Stomach (tissue), 4 donors: Measurements from ENCODE around the gene NCK2.

Source experiments
- POLR2A ChIP-seq, 4 donors: fragments of 450-650 bp; IDR thresholded peaks; one replicate each; pipeline ENCODE4 v1.6.1; 2016; ENCODE audit warnings: antibody characterized with exemption in 4 of 4, control low read depth in 2 of 4, mild to moderate bottlenecking in 1 of 4, moderate library complexity in 1 of 4
- POLR2AphosphoS5 ChIP-seq, 3 donors: sonication (generic); formaldehyde crosslinking; IDR thresholded peaks; one replicate each; pipeline ENCODE4 v1.6.1; 2016; ENCODE audit warnings: antibody characterized with exemption in 3 of 3
- TF ChIP-seq, protein P1 (sequence below), 7 experiments: fragments of 450-650 bp in 4 of 7; fragments of 200-600 bp in 3 of 7; sonication (generic) in 3 of 7; IDR thresholded peaks; one replicate each; pipeline ENCODE4 v1.5.1; 2016 to 2019; ENCODE audit warnings: antibody characterized with exemption in 7 of 7, control low read depth in 2 of 7, mild to moderate bottlenecking in 1 of 7

DNA sequence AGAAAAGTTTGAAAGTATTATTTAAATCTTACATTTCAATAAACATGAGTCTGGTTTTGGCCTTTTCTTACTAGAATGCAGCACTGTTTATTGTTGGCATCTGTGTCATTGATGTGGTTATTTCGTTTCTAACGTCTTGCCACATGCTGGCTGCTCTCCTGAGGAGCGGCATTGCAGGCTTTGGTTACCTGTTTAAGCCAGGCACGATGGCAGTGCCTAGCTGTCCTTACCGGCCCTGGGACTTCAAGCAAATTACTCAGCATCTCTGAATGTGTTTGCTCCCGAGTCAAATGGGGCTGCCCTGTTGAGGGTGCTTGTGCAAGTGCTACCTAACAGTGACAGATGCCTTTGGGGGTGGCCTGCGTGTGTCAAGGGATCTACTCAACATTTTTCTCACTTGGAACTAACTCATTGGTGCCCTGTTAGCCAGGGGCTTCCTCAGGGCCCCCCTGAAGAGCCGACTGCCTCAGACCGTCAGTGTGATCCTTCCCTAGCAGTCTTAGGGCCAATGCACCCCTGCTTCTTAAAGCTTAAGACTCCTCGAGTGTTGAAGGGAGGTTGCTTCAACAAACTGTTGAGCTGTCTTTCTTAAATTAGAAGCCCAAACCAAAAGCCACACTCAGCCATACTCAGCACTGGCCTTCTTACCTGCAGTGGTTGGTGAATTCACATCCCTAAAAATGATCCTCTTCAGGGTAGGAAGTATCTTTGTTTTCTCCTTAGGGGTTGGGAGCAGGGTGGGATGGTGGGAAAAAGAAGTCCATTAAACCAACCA is 151.5 kb downstream of the NCK2 start:
- TF ChIP-seq, protein P1, sequence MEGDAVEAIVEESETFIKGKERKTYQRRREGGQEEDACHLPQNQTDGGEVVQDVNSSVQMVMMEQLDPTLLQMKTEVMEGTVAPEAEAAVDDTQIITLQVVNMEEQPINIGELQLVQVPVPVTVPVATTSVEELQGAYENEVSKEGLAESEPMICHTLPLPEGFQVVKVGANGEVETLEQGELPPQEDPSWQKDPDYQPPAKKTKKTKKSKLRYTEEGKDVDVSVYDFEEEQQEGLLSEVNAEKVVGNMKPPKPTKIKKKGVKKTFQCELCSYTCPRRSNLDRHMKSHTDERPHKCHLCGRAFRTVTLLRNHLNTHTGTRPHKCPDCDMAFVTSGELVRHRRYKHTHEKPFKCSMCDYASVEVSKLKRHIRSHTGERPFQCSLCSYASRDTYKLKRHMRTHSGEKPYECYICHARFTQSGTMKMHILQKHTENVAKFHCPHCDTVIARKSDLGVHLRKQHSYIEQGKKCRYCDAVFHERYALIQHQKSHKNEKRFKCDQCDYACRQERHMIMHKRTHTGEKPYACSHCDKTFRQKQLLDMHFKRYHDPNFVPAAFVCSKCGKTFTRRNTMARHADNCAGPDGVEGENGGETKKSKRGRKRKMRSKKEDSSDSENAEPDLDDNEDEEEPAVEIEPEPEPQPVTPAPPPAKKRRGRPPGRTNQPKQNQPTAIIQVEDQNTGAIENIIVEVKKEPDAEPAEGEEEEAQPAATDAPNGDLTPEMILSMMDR (IDR thresholded peaks at IDR 0.05) = no peak
- TF ChIP-seq POLR2AphosphoS5 (IDR thresholded peaks at IDR 0.05) (no peak), POLR2A (IDR thresholded peaks at IDR 0.05) (no peak)
